BJ (cell line): ENCODE data around the gene IRF3. TPM values are rescaled to one million over a fixed set of nuclear protein-coding genes. Genes with fewer than 3 reads are reported as not detected.
"Not testable (repeated sequence)": the region's sequence is repeated elsewhere in the genome, so short reads cannot be mapped to it uniquely, and the experiment has no call there.

Experiments
- CTCF ChIA-PET: fragments of 350-600 bp; formaldehyde crosslinking; extraction: SDS; loops from one replicate; lab custom pipeline; 2021; ENCODE audit warnings: antibody characterized with exemption, inconsistent platforms; lab: Yijun Ruan, JAX
- POLR2A ChIA-PET: fragments of 300-600 bp; sonication (Branson Sonifier 250); formaldehyde crosslinking; extraction: SDS; loops from one replicate; lab custom pipeline; 2021; ENCODE audit warnings: antibody characterized with exemption; lab: Charles Lee
- DNase-seq: peaks from one replicate; pipeline ENCODE4 v3.0.0-alpha.2; 2011; ENCODE audit warnings: low read depth
- H3K27me3 ChIP-seq: 2 replicates; pipeline ENCODE4 v1.6.0; 2011; ENCODE audit warnings: low read length; ENCODE audit not compliant: control insufficient read depth, insufficient read depth
- H3K36me3 ChIP-seq: 2 replicates; pipeline ENCODE4 v1.5.1; 2011; ENCODE audit warnings: low read length; ENCODE audit not compliant: control insufficient read depth, insufficient read depth
- H3K4me3 ChIP-seq: 2 replicates; pipeline ENCODE4 v1.5.1; 2011; ENCODE audit warnings: low read depth, mild to moderate bottlenecking, control low read depth, low read length
- polyA plus RNA-seq: library from polyadenylated mRNA; depleted of rRNA; stranded (reverse); fragments of >200 nt; gene quantifications from 2 replicates; pipeline ENCODE4 v1.2.3, GENCODE V29; 2011
- TF ChIP-seq, protein P1 (sequence below): IDR thresholded peaks from 2 replicates; pipeline ENCODE4 v1.5.1; 2011; ENCODE audit warnings: low read depth, mild to moderate bottlenecking, control low read depth, inconsistent platforms, low read length, moderate library complexity; ENCODE audit not compliant: insufficient read depth

Gene IRF3
- polyA plus RNA-seq, 1 experiment, result 68.5 TPM

DNA sequence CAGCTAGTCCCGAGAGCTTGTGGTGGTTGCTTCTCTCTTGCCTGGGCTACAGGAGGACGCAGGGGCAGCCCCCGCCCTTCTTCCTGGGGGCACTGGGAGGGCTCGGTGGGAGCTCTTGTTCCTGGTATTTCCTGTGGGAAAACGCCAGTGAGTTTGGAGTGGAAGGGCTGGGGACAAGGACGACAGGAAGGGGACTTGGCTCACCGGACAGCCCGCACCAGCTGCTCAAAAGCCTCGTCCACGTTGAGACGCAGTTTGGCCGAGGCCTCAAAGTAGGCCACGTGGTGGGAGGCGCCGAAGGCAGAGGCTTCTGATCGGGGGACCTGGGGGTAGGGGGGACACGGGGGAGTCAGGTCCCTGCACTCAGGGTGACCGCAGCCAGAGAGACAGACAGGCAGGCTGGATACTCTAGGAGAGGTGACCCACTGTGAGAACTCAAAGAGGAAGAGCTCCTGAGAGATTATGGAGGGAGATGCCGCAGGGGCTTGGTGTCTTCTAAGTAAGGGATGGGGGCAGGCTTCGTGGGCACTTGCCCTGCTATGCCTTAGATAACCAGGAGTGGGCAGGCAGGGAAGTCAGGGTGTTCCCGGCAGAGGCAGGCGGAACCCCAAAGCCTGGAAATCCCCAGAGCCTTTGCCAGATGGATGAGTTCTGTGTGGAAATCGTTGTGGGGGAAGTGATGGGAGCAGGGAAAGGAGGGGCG lies 30.0 kb downstream of the IRF3 start:
- DNase-seq, result no peak
- Histone ChIP-seq H3K36me3 (peaks cover 5% of the 10 kb centered on the region; the same call in 1 of the 2 replicates), H3K4me3 (no peak overlapping the region), H3K27me3 (no peaks in the 10 kb centered on the region)
- ChIA-PET CTCF (interaction anchor here (0.7 to 1.0 kb wide), 3 partner anchors 57 to 133 kb away, joined by 3 read pairs; no protein-coding TSS in a partner anchor), POLR2A (no interaction called here)
- TF ChIP-seq, protein P1, sequence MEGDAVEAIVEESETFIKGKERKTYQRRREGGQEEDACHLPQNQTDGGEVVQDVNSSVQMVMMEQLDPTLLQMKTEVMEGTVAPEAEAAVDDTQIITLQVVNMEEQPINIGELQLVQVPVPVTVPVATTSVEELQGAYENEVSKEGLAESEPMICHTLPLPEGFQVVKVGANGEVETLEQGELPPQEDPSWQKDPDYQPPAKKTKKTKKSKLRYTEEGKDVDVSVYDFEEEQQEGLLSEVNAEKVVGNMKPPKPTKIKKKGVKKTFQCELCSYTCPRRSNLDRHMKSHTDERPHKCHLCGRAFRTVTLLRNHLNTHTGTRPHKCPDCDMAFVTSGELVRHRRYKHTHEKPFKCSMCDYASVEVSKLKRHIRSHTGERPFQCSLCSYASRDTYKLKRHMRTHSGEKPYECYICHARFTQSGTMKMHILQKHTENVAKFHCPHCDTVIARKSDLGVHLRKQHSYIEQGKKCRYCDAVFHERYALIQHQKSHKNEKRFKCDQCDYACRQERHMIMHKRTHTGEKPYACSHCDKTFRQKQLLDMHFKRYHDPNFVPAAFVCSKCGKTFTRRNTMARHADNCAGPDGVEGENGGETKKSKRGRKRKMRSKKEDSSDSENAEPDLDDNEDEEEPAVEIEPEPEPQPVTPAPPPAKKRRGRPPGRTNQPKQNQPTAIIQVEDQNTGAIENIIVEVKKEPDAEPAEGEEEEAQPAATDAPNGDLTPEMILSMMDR, result peak; percentile 40

- not testable (repeated sequence) for H3K27me3 ChIP-seq, DNase-seq, H3K4me3 ChIP-seq, H3K36me3 ChIP-seq
- POLR2A ChIA-PET, result interaction anchor here (0.6 kb wide), 1 partner anchor 44 kb away, joined by 4 read pairs; the partner anchor contains the start of gene PRMT1
- CTCF ChIA-PET, result interaction anchor here (1.0 kb wide), 2 partner anchors 27 to 39 kb away, joined by 3 read pairs; no protein-coding TSS in a partner anchor
Observed at GRCh38 chr19:49633273-49633672, 32.4 kb downstream of the IRF3 start.

GRCh38 chr19:49632576-49632975 lies 33.1 kb downstream of the IRF3 start:
- H3K36me3 ChIP-seq, result peaks cover 5% of the 10 kb centered on the region; the same call in 1 of the 2 replicates
- POLR2A ChIA-PET, result no interaction called here
- DNase-seq, result no peak
- TF ChIP-seq, protein P1, result no peak
- no peaks in the 10 kb centered on the region for H3K27me3 ChIP-seq
- CTCF ChIA-PET, result interaction anchor here (1.0 kb wide), 2 partner anchors 28 to 40 kb away, joined by 3 read pairs; no protein-coding TSS in a partner anchor
- no peak overlapping the region for H3K4me3 ChIP-seq

DNA sequence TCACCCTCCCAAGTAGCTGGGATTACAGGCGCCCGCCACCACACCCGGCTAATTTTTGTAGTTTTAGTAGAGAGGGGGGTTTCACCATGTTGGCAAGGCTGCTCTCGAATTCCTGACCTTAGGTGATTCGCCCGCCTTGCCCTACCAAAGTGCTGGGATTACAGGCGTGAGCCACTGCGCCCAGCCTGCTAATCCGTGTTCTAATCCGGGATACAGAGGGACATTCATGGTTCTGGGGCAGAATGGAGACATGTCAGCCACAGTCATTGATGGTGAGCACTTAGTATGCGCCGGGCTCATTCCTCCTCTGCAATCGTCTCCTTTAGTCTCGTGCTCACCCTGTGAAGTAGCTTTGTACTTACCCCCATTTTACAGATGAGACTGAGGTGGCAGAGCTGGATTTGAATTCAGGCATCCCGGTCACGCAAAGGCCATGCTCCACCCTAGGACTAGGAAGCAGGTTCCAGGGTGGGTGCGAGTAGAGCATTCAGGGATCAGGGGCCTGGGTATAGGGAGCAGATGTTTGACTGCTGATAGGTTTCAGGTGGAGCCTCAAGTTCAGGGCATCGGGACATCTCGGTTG lies 34.0 kb downstream of the IRF3 start:
- H3K36me3 ChIP-seq, result peaks cover 5% of the 10 kb centered on the region; the same call in 1 of the 2 replicates
- TF ChIP-seq, protein P1, result no peak
- H3K4me3 ChIP-seq, result no peak overlapping the region
- POLR2A ChIA-PET, result no interaction called here
- CTCF ChIA-PET, result interaction anchor here (1.0 to 1.8 kb wide), 3 partner anchors 10 to 41 kb away, joined by 3 to 6 read pairs (median 4); no protein-coding TSS in a partner anchor
- DNase-seq, result no peak
- H3K27me3 ChIP-seq, result no peaks in the 10 kb centered on the region

DNA sequence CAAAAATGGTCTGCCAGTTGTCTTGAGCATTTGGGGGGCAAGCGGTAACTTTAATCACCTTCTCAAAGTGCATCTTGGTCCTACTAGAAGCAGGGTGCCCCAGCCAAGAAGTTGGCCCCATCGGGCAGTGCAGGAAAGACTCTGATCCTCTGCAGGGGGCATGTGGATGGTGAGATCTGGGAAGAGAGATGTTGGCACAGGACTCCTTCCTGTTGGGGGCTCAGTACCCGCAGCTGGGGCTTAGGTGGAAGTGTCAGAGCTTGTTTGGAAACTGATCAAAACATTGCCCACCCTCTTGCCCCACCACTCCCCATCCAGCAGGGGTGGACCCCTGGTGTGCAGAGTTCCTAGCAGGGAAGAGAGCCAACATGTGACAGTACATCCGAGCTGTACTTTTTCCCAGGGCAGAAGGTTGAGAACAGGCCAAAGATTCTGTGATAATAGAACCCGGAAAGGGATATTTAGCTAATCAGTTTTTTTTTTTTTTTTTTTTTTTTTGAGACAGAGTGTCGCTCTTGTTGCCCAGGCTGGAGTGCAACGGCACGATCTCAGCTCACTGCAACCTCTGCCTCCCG lies 34.6 kb downstream of the IRF3 start:
- TF ChIP-seq, protein P1, result no peak
- peaks cover 3% of the 10 kb centered on the region for H3K36me3 ChIP-seq
- POLR2A ChIA-PET, result no interaction called here
- no peak overlapping the region for H3K4me3 ChIP-seq
- H3K27me3 ChIP-seq, result no peaks in the 10 kb centered on the region
- DNase-seq, result no peak
- CTCF ChIA-PET, result interaction anchor here (0.7 to 1.8 kb wide), 4 partner anchors 9 to 47 kb away, joined by 3 to 6 read pairs (median 4); no protein-coding TSS in a partner anchor
